ENCODE data around the gene NAA38. TPM values are rescaled to one million over a fixed set of nuclear protein-coding genes. Genes with fewer than 3 reads are reported as not detected.

Gene NAA38
- total RNA-seq, 1 experiment from 2014 or later = 46.3 TPM

- no peaks in the 10 kb centered on the region for H3K36me3 Mint-ChIP-seq
- TF ChIP-seq ZNF425 (CRISPR knock-in tag; conservative IDR thresholded peaks at IDR 0.05) (no peak), ZNF671 (CRISPR knock-in tag; IDR thresholded peaks at IDR 0.05) (no peak), E2F5 (CRISPR knock-in tag; IDR thresholded peaks at IDR 0.05) (no peak), HMGXB4 (CRISPR knock-in tag; IDR thresholded peaks at IDR 0.05) (no peak), NFYB (CRISPR knock-in tag; conservative IDR thresholded peaks at IDR 0.05; ENCODE audit: low read depth) (no peak), ZNF396 (CRISPR knock-in tag; IDR thresholded peaks at IDR 0.05; ENCODE audit: borderline replicate concordance) (no peak), SOX15 (CRISPR knock-in tag; IDR thresholded peaks at IDR 0.05) (no peak), ETV6 (CRISPR knock-in tag; IDR thresholded peaks at IDR 0.05) (no peak), RELA (CRISPR knock-in tag; IDR thresholded peaks at IDR 0.05; ENCODE audit: borderline replicate concordance) (no peak), JAZF1 (CRISPR knock-in tag; IDR thresholded peaks at IDR 0.05) (no peak), ZNF219 (CRISPR knock-in tag; IDR thresholded peaks at IDR 0.05; ENCODE audit: borderline replicate concordance) (no peak), ERG (CRISPR knock-in tag; IDR thresholded peaks at IDR 0.05) (no peak), HMGA2 (CRISPR knock-in tag; IDR thresholded peaks at IDR 0.05) (no peak), GABPB1 (CRISPR knock-in tag; IDR thresholded peaks at IDR 0.05) (no peak), SP1 (CRISPR knock-in tag; conservative IDR thresholded peaks at IDR 0.05) (no peak), NR1H2 (CRISPR knock-in tag; IDR thresholded peaks at IDR 0.05) (no peak), GRHL2 (CRISPR knock-in tag; IDR thresholded peaks at IDR 0.05; ENCODE audit: insufficient replicate concordance, severe bottlenecking) (no peak), ZBTB43 (CRISPR knock-in tag; IDR thresholded peaks at IDR 0.05) (no peak), ZNF512 (CRISPR knock-in tag; IDR thresholded peaks at IDR 0.05; ENCODE audit: borderline replicate concordance) (no peak), ZNF263 (CRISPR knock-in tag; IDR thresholded peaks at IDR 0.05; ENCODE audit: low read depth) (no peak)
- DNase-seq (ENCODE audit: low spot score) (no peak), ATAC-seq (no peak)
- ChIA-PET CTCF (interaction anchor here (0.7 to 7.0 kb wide), 2 partner anchors 14 to 48 kb away, joined by 3 to 66 read pairs; partner anchors contain the start of gene KDM6B), POLR2A (no interaction called here)
- no peak overlapping the region for H3K27ac Mint-ChIP-seq
- H3K9me3 Mint-ChIP-seq = no peaks in the 10 kb centered on the region
- peaks cover 25% of the 10 kb centered on the region for H3K4me1 Mint-ChIP-seq
- H3K27me3 Mint-ChIP-seq (ENCODE audit: low read depth) = peaks cover 32% of the 10 kb centered on the region
- H3K4me3 Mint-ChIP-seq = no peak overlapping the region
Observed at GRCh38 chr17:7848739-7849129, 8.6 kb downstream of the NAA38 start.

Data from WTC11 (cell line).